Left ventricle myocardium inferior (tissue), 1 donor: ENCODE measurements around the gene NFKB1. TPM values are rescaled to one million over a fixed set of nuclear protein-coding genes. Genes with fewer than 3 reads are reported as not detected.

Experiments
- DNase-seq: peaks from one replicate; pipeline ENCODE4 v3.0.0-alpha.2; 2020
- H3K27ac ChIP-seq: fragments of 200-600 bp; replicated peaks from 2 replicates; pipeline ENCODE4 v1.8.0; 2021
- H3K27me3 ChIP-seq: fragments of 200-600 bp; 2 replicates; pipeline ENCODE4 v1.8.0; 2021; ENCODE audit warnings: low read depth
- H3K36me3 ChIP-seq: fragments of 200-600 bp; 2 replicates; pipeline ENCODE4 v1.8.0; 2021
- H3K4me1 ChIP-seq: fragments of 200-600 bp; 2 replicates; pipeline ENCODE4 v1.8.0; 2021
- H3K4me3 ChIP-seq: fragments of 200-600 bp; 2 replicates; pipeline ENCODE4 v1.8.0; 2021; ENCODE audit warnings: mild to moderate bottlenecking, moderate library complexity
- H3K9me3 ChIP-seq: fragments of 200-600 bp; replicated peaks from 2 replicates; pipeline ENCODE4 v1.8.0; 2021
- intact Hi-C: fragments of 100-400 bp; cut with micrococcal nuclease; formaldehyde crosslinking; loops from one replicate; pipeline ENCODE4 v1.11.0; 2022
- total RNA-seq: library from RNA; stranded (reverse); fragmentation: NEBNext Ultra II Directional; extraction: Animal tissue kit (Norgen Biotek cat#: 25700); gene quantifications from one replicate; pipeline ENCODE4 v1.2.1, GENCODE V29; 2021
- TF ChIP-seq, protein P1 (sequence below): fragments of 200-600 bp; IDR thresholded peaks from 2 replicates; pipeline ENCODE4 v1.8.0; 2021; ENCODE audit warnings: antibody characterized with exemption, mild to moderate bottlenecking, borderline replicate concordance
- donor health status: DM: no; HTN: yes; CAD: no; lungs with severe emphysema.

The NFKB1 gene
- total RNA-seq, 1 donor from 2014 or later = 18.0 TPM

DNA sequence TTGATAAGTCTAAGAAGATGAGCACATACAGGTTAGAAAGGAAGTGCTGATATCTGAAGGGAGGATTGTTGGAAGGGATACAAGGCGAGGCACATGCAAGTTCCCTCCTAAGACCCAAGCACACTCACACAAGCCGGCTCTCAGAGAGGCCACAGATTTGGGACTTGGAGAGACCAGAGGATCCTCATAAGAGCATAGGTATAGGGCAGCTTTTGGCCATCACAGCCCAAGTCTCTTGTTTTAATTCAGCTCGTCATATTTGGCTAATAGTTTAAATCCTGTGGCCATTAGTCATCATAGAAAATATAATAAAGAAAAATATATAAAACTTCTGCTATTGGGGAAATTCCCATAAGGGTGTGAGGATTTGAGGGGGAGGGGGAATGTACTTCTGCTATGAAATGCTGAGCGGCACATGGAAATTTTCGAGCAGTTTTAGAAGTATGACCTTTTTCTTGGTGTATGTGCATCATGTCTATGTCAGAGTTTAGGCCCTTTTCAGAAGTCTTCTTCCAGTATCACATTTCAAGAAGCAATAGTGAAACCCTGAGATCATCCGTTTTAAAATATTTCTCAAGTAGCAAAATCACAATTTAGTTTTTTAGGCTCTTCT, 97.7 kb downstream of the NFKB1 start:
- H3K9me3 ChIP-seq = no peaks in the 10 kb centered on the region
- no peak for DNase-seq
- H3K27me3 ChIP-seq = no peaks in the 10 kb centered on the region
- intact Hi-C loops = loop anchor here (10.0 kb wide), 1 partner anchor 94 kb away; the partner anchor contains the start of gene NFKB1
- peaks cover 94% of the 10 kb centered on the region for H3K36me3 ChIP-seq
- TF ChIP-seq, protein P1, sequence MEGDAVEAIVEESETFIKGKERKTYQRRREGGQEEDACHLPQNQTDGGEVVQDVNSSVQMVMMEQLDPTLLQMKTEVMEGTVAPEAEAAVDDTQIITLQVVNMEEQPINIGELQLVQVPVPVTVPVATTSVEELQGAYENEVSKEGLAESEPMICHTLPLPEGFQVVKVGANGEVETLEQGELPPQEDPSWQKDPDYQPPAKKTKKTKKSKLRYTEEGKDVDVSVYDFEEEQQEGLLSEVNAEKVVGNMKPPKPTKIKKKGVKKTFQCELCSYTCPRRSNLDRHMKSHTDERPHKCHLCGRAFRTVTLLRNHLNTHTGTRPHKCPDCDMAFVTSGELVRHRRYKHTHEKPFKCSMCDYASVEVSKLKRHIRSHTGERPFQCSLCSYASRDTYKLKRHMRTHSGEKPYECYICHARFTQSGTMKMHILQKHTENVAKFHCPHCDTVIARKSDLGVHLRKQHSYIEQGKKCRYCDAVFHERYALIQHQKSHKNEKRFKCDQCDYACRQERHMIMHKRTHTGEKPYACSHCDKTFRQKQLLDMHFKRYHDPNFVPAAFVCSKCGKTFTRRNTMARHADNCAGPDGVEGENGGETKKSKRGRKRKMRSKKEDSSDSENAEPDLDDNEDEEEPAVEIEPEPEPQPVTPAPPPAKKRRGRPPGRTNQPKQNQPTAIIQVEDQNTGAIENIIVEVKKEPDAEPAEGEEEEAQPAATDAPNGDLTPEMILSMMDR = no peak
- H3K4me1 ChIP-seq = peaks cover 23% of the 10 kb centered on the region
- H3K27ac ChIP-seq = peak overlapping the region; percentile 28
- H3K4me3 ChIP-seq = no peak overlapping the region

DNA sequence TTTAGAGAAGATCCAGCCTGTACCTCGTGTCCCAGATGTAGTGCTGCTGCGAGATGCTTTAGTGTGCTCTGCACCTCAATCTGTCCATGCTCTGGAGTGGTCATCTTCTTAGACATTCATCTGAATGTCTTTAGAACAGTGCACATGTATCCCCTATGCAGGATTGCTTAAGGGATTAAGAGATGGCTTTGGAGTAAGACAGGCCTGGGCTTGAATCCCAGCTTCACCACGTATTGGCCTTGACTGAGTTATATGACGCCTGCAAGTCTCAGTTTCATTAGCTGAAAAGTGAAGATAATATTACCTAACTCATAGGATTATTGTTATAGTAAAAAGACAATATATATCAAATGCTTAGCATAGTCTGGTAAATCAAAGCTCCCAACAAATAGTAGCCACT, 98.3 kb downstream of the NFKB1 start:
- Histone ChIP-seq H3K9me3 (no peaks in the 10 kb centered on the region), H3K27ac (no peak overlapping the region), H3K4me1 (peaks cover 23% of the 10 kb centered on the region), H3K4me3 (no peak overlapping the region), H3K36me3 (peaks cover 95% of the 10 kb centered on the region), H3K27me3 (no peaks in the 10 kb centered on the region)
- no peak for DNase-seq
- intact Hi-C loops = loop anchor here (10.0 kb wide), 1 partner anchor 95 kb away; the partner anchor contains the start of gene NFKB1
- TF ChIP-seq, protein P1 = no peak

DNA sequence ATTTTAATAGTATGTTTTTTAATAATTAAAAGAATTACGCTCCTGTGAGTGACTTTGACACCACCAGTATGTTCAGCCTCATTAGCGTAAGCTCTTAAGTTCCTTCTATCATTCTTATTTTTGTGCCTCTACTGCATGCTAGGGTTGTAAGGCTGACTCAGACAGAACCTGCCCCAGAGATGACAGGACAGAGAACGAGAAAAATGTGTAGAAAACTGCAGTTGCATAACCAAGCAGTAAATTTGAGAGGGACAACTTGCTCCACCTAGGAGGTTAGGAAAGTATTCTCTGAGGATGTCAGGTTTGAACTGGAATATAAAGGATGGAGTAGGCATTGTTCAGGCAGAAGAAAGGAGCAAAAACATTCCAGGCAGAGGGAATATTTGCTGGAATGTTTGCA, 98.7 kb downstream of the NFKB1 start:
- TF ChIP-seq, protein P1 = no peak
- peaks cover 95% of the 10 kb centered on the region for H3K36me3 ChIP-seq
- H3K9me3 ChIP-seq = no peaks in the 10 kb centered on the region
- H3K4me3 ChIP-seq = no peak overlapping the region
- intact Hi-C loops = loop anchor here (10.0 kb wide), 1 partner anchor 95 kb away; the partner anchor contains the start of gene NFKB1
- H3K4me1 ChIP-seq = peaks cover 23% of the 10 kb centered on the region
- no peaks in the 10 kb centered on the region for H3K27me3 ChIP-seq
- no peak for DNase-seq
- no peak overlapping the region for H3K27ac ChIP-seq

DNA sequence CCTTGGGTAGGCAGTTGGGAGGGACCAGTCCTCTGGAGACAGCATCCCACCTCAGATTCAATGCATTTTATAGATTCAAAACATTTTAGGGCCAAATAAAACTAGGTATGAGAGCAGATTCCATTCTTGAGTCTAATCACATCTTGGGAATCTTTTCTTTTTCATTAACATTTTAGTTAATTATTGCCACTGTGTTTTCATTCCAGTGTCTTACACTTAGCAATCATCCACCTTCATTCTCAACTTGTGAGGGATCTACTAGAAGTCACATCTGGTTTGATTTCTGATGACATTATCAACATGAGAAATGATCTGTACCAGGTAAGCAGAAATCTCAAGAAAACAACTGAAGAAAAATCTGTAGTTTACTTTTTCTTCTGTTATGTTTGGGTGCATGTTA, 99.5 kb downstream of the NFKB1 start:
- peaks cover 18% of the 10 kb centered on the region for H3K4me1 ChIP-seq
- H3K27ac ChIP-seq = no peak overlapping the region
- H3K9me3 ChIP-seq = no peaks in the 10 kb centered on the region
- DNase-seq = no peak
- TF ChIP-seq, protein P1 = no peak
- H3K36me3 ChIP-seq = peaks cover 92% of the 10 kb centered on the region
- intact Hi-C loops = no loop called here
- no peaks in the 10 kb centered on the region for H3K27me3 ChIP-seq
- H3K4me3 ChIP-seq = no peak overlapping the region

DNA sequence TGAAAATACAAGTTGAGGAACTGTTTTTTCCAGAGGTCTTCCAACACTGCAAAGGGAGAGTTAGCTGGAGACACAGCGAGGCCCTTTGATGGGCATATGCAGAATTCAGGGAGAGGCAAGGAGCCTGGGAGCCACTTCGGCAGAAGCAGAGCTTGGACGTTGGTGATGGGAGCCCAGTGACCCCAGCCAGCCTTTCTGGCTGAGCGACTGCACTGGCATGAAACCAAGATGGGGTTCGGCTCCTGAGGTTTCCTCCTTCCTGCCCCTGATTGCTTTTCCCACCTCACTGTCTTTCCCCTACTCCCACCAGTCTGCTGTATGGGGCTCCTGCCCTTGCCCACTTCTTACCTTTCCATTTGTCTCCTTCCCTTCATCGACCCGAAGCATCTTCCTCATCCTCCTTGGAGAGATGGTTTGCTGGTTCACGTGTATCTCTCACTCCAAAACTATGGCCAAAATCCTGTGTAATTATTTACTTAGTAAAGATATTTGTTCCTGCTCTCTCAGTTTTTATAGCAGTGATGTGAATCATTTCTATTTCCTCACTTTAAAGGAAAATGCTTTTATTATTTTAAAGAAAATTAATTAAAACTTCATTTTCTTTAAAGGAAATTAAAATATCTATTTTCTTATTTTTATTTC, 100.5 kb downstream of the NFKB1 start:
- no peak for DNase-seq
- peaks cover 89% of the 10 kb centered on the region for H3K36me3 ChIP-seq
- H3K27me3 ChIP-seq = no peaks in the 10 kb centered on the region
- no peaks in the 10 kb centered on the region for H3K9me3 ChIP-seq
- H3K4me3 ChIP-seq = no peak overlapping the region
- H3K4me1 ChIP-seq = peaks cover 18% of the 10 kb centered on the region
- intact Hi-C loops = no loop called here
- TF ChIP-seq, protein P1 = no peak
- no peak overlapping the region for H3K27ac ChIP-seq
